Stimulated activated CD4-positive, alpha-beta T cell treated with anti-CD3 and anti-CD28 coated beads, Interleukin-2, amount 100 ng/mL, for 48 hours (primary cell): ENCODE data around the gene AATK.

Source experiments
- DNase-seq, 2 donors: peaks; one replicate each; pipeline ENCODE4 v3.0.0-alpha.2; 2020

Gene AATK

GRCh38 chr17:81194941-81195901 lies 29.2 kb upstream of the AATK start:
- DNase-seq: no peak

DNA sequence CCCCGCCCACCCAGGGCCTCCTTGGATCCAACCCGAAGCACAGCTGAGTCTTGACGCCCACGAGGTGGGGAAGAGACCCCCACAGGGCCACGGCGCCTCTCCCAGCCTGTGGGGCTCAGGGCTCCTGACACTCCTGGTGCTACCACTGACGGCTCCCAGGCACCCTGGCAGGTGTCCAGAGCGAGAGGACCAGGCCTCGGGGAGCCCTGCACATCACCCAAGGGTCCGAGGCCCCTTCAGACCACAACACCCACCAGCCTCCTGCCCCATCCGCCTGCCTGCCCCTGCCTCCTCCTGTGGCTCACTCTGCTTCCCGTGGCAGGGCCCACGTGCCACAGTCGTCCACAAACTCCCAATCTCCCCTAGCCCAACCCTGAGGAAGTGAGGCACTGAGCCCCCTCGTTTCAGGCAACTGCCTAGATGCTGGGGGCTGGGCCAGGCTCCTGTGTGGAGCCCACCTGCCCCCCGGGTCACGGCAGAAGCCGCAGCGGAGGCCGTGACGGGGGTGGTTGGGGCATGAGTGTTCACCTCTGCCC lies 28.3 kb upstream of the AATK start:
- DNase-seq: no peak

DNA sequence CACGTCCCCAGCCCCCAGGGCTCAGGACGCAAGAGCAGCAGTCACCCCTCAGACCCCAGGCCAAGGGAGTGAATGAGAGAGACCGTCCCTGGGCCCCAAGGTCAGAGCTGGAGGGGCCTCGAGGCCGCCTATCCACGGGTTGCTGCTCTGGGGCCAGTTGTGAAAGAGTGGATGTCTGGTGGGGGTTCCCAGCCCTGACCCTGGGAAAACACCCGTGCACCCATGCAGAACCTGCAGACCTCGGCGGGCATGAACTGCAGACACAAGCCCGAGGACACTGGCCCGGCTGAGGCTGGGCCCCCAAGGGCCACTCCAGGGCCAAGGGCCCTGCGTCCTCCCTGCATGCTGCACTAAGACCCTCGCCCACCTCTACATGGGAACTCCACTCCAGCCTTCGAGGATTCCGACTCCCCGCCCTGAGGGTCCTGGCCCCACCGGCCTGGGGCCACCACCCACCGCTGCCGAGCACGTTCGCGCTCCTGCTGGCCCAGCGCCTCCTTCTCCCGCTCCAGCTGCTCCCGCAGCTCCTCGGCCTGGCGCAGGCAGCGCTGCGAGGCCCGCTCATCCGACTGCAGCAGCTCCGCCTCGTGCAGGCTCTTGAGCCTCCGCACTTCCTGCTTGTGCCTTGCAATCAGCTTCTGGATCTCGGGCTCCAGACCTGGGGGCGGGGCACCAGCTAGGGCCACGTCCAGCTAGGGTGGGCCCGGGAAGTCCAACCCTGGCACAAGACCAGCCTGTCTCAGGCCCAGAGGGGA lies 27.6 kb upstream of the AATK start:
- DNase-seq: no peak

DNA sequence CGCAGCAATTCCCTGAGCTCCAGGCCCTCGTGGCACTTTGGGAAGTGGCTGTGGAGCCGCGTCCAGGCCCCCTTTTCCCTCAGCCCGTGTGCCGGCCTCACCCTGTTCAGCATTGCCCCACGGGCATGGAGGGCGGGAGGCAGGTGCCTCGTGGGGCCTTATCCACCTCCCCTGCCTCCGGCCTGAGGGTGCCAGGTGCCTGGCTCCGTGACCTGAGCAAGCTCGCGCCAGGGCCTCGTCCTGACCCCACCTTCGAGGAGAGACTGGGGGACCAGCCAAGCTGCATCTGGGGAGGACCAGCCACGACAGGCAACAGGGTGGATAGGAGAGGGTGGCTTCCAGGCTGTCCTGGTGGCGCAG lies 27.0 kb upstream of the AATK start:
- DNase-seq: no peak

- no peak for DNase-seq
These were observed 26.5 kb upstream of the AATK start for GRCh38 chr17:81192386-81193050.

DNA sequence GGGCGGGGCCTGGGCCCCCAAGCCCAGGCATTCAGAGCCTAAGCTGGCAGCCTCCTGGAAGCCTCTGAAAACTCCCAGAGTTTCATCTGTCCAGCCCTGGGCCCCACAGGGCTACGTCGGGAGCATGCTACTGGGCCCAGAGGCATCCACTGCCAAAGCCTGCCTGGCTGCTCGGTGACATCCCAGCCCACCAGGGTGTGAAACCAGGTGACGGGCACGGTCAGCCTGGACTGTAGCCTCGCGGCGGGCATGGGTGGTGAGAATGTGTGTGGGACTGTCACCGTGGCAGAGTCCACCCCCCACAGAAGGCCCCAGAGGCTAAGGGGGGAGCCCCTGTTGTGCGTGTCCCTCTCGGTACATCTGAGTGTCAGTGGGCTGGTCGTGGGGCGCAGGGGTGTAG lies 25.6 kb upstream of the AATK start:
- no peak for DNase-seq

GRCh38 chr17:81191116-81191515 lies 25.1 kb upstream of the AATK start:
- DNase-seq: no peak

DNA sequence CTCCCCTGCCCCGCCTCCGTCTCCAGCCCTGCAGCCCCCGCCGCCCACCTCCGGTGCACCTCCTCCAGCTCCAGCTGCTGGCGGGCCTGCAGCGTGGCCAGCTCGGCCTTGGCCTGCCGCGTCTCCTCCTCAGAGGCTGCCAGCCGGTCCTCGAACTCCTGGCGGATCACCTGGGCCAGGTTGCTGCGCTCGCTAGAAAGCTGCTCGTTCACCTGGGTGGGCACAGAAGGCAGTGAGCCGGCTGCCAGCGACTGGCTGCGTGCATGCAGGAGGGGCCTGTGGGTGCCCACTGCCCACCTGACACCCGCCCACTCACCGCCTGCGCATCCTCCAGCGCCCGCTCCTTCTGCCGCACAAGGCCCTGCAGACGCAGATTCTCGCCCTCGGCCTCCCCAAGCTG lies 24.6 kb upstream of the AATK start:
- DNase-seq: no peak

GRCh38 chr17:81189670-81190530 lies 23.9 kb upstream of the AATK start:
- no peak for DNase-seq

DNA sequence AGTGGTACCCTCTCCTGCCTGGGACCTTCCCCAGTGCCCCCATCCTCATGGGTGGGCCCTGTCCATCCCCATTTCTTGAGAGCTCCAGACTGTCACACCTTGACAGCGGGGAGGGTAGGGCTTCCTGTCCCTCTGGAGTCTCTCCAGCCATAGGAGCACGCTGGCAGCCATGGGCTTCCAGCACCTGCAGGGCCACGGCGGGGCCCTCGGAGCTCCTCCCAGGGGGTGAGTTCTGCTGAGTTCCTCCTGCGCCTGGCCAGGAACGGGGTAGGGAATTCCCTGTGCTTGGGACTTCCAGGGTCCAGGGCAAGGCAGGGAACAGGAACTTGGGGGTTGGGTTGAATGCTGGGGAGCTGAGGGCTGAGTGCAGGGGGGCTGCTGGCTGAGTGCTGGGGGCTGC lies 23.0 kb upstream of the AATK start:
- DNase-seq: no peak

DNA sequence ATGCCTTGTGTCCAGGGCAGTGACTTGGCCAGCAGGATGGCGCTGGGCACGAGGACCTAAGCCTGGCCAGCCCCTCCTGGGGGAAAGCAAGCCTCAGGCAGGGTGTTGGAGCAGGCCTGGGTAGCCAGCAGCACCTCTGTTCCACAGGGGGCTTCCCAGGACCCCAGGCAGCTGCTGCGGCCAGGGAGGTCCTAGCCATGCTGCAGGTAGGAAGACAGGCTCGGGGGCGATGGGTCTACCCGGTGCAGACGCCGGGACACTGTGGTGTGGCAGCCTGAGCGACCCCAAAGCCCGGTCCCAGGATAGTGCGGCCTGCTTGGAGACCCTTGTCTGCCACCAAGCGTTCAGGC lies 22.4 kb upstream of the AATK start:
- no peak for DNase-seq

DNA sequence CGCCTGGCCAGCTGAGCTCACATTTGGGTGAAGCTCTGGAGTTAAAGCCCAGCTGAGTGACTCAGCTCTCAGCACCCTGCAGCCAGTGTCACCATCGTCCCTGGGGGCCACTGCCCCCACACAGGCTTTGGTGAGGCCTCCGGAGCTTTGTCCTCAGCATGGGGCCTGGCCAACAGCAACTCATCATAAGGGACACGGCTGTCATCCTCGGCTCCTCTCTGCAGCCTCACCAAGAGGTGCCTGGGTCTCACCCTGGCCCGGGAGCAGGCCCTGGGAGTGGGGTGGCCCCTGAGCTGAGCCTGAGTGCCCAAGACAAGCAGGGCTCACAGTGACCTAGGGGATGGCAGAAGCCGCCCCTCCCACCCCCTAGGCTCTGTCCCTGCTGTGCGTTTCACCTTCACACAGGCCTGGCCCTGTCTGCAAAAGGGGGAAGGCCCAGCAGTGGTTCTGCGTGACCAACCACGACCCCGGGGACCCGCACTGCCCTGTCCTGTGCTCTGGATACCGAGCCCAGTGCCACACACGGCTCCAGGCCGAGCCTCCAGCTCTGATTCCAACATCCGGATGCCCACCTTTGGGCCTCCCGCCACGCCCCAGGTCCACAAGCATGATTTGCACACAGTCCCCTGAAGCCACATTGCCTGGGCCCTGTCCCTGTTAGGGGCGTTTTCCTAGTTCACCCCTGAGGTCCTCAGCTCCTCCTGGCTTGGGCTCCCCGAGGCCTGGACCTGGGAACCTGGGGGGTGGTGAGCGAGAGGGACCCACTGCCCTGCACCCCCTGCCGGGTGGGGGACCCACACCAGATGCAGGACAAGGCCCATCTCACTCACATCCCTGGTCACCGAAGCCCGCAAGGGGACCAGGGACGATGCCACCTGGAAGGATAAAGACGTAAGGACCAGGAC lies 21.8 kb upstream of the AATK start:
- DNase-seq: no peak

DNA sequence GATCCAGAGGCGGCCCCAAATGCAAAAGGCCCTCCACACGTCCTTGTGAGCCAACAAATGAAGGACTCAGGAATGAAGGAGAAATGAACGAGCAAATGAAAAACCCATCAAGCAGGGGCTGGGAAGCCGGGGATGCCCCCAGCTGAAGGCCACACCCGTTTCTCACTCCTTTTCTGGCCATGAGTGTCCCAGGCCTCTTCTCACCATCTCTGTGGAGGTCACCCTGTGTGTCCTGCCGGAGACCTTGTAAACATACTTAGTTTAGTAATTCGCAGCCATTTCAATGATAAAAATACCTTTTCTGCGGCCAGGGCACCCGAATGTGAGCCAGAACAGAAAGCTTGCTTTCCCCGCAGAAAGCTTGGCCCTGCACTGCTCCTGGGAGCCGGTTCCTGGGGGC lies 21.1 kb upstream of the AATK start:
- no peak for DNase-seq

- DNase-seq: no peak
These were observed 20.2 kb upstream of the AATK start for GRCh38 chr17:81186203-81186602.

GRCh38 chr17:81184555-81184954 lies 18.5 kb upstream of the AATK start:
- no peak for DNase-seq

DNA sequence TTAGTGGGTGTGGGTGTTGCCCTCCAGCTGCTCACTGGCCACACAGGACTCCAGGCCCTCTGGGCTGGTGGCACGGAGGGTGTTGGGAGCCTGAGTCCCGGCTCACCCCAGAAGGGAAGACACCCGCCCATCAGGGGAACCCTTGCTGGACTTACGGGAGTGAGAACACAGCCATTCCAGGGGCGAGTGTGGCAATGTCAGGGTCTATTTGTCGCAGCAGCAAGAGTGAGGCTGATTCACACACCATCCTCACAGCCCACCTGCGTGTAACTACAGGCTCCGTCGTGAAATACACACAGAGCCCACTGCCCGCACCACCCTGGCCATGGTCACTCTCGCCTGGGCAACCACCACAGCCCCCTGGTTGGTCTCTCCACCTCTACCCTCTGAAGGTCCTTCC lies 17.8 kb upstream of the AATK start:
- no peak for DNase-seq

DNA sequence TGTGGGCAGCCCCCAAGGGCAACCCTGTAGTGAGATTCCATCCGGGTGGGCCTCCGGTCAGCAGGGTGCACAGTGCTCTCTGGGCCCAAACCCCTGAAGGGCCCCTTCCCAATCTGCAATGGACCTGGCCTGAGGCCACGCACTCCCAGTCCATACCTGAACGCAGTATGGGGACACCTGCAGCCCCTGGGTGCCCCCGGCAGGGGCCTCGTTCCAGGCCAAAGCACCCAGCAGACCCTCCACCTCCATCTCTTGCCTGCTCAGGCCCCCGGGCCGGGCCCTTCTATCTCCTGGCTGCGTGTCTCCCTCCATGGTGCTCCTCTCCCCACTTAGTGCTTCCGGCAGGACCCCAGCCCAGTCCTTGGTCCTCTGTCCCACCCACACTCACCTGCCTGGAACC lies 17.3 kb upstream of the AATK start:
- no peak for DNase-seq

DNA sequence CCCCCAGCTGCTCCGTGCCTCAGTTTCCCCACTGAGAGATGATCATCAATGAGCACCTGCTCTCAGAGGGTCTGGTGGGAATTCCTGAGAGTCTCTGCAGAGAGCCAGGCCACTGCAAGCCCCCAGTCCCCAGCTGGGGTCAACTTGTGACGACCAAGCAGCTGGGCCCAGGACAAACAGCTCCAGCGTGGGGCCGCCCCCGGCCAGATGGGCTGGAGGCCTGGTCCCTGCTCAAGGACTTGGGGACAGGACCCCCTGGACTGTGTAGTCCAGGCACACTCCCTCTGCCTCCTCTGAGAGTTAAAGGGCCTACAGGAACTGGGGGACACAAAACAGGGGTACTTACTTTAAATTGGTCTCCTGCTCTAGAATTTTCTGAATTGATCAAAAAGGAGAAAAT lies 16.6 kb upstream of the AATK start:
- DNase-seq: no peak

DNA sequence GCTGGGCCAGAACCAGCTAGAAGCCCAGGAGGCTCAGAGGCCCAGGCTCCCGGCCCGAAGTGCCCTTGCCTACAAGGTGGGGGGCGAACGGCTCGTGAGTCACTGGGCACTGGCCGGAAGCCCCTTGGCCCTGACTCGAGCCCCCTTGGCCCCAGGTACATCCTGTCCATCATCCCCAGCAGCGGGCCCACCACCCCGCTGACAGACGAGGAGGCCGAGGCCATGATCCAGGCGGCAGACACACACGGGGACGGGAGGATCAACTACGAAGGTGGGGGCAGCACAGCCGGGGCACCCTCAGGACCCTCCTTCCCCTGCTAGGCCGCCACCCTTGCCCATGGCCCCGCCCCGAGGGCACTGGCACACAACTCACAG lies 15.8 kb upstream of the AATK start:
- DNase-seq: no peak

- DNase-seq: no peak
These were observed 15.1 kb upstream of the AATK start for GRCh38 chr17:81180836-81181810.
